Liver (tissue), 9 donors: Measurements from ENCODE around the gene MRGPRF. TPM values are rescaled to one million over a fixed set of nuclear protein-coding genes. Genes with fewer than 3 reads are reported as not detected.

Source experiments
- DNase-seq: peaks from one replicate; pipeline ENCODE4 v3.0.0-alpha.2; 2017; ENCODE audit warnings: low spot score
- H3K27ac ChIP-seq, 2 donors: one replicate each; pipeline ENCODE4 v1.7.0; 2013; ENCODE audit warnings: inconsistent platforms in 2 of 2, low read length in 2 of 2, control low read depth in 1 of 2, low read depth in 1 of 2, mild to moderate bottlenecking in 1 of 2
- H3K27me3 ChIP-seq, 4 donors: one replicate each; pipeline versions ENCODE4 v1.6.1 to v1.7.0; 2013; ENCODE audit warnings: low read length in 3 of 4, inconsistent platforms in 1 of 4, mild to moderate bottlenecking in 1 of 4, moderate library complexity in 1 of 4; ENCODE audit not compliant: control insufficient read depth in 4 of 4, insufficient read depth in 4 of 4
- H3K36me3 ChIP-seq, 4 donors: one replicate each; pipeline versions ENCODE4 v1.6.1 to v1.7.0; 2013; ENCODE audit warnings: low read length in 3 of 4, mild to moderate bottlenecking in 3 of 4, low read depth in 1 of 4, moderate library complexity in 1 of 4; ENCODE audit not compliant: control insufficient read depth in 4 of 4, insufficient read depth in 3 of 4
- H3K4me1 ChIP-seq, 4 donors: one replicate each; pipeline versions ENCODE4 v1.6.1 to v1.7.0; 2013; ENCODE audit warnings: low read length in 3 of 4, mild to moderate bottlenecking in 3 of 4, moderate library complexity in 1 of 4; ENCODE audit not compliant: control insufficient read depth in 4 of 4, insufficient read depth in 4 of 4
- H3K4me3 ChIP-seq, 3 donors: one replicate each; pipeline versions ENCODE4 v1.6.1 to v1.7.0; 2013; ENCODE audit warnings: low read length in 3 of 3, control low read depth in 1 of 3, low read depth in 1 of 3, mild to moderate bottlenecking in 1 of 3
- H3K9ac ChIP-seq, 2 donors: one replicate each; pipeline ENCODE4 v1.7.0; 2013; ENCODE audit warnings: low read length in 2 of 2, mild to moderate bottlenecking in 2 of 2, moderate library complexity in 2 of 2, control low read depth in 1 of 2, low read depth in 1 of 2
- H3K9me3 ChIP-seq, 4 donors: one replicate each; pipeline versions ENCODE4 v1.6.1 to v1.7.0; 2013; ENCODE audit warnings: low read length in 3 of 4; ENCODE audit not compliant: control insufficient read depth in 4 of 4
- EGR1 ChIP-seq, 2 donors: IDR thresholded peaks; 2 replicates each; pipeline ENCODE4 v1.6.1; 2016 to 2018; ENCODE audit warnings: antibody characterized with exemption in 2 of 2, low read depth in 2 of 2
- FOXA1 ChIP-seq: IDR thresholded peaks from 2 replicates; pipeline ENCODE4 v1.6.1; 2016; ENCODE audit warnings: antibody characterized with exemption
- FOXA2 ChIP-seq: IDR thresholded peaks from 2 replicates; pipeline ENCODE4 v1.6.1; 2016; ENCODE audit warnings: antibody characterized with exemption
- GABPA ChIP-seq, 2 donors: IDR thresholded peaks in 1 of 2; conservative IDR thresholded peaks in 1 of 2; 2 replicates each; pipeline ENCODE4 v1.6.1; 2016; ENCODE audit warnings: antibody characterized with exemption in 2 of 2, mild to moderate bottlenecking in 1 of 2, moderate library complexity in 1 of 2
- HNF4A ChIP-seq, 2 donors: conservative IDR thresholded peaks; 2 replicates each; pipeline ENCODE4 v1.6.1; 2016; ENCODE audit warnings: antibody characterized with exemption in 2 of 2, mild to moderate bottlenecking in 2 of 2
- HNF4G ChIP-seq: IDR thresholded peaks from 2 replicates; pipeline ENCODE4 v1.6.1; 2016; ENCODE audit warnings: antibody characterized with exemption
- JUND ChIP-seq, 2 donors: IDR thresholded peaks; 2 replicates each; pipeline ENCODE4 v1.6.1; 2016; ENCODE audit warnings: antibody characterized with exemption in 2 of 2
- NR2F2 ChIP-seq: IDR thresholded peaks from 2 replicates; pipeline ENCODE4 v1.6.1; 2016; ENCODE audit warnings: antibody characterized with exemption
- RAD21 ChIP-seq, 2 donors: IDR thresholded peaks; 2 replicates each; pipeline ENCODE4 v1.6.1; 2016; ENCODE audit warnings: antibody characterized with exemption in 2 of 2, mild to moderate bottlenecking in 2 of 2
- RXRA ChIP-seq, 2 donors: IDR thresholded peaks; 2 replicates each; pipeline ENCODE4 v1.6.1; 2017 to 2018; ENCODE audit warnings: antibody characterized with exemption in 2 of 2, mild to moderate bottlenecking in 1 of 2
- SP1 ChIP-seq: IDR thresholded peaks from 2 replicates; pipeline ENCODE4 v1.6.1; 2018; ENCODE audit warnings: antibody characterized with exemption, mild to moderate bottlenecking
- TAF1 ChIP-seq: conservative IDR thresholded peaks from 2 replicates; pipeline ENCODE4 v1.6.1; 2016; ENCODE audit warnings: antibody characterized with exemption, mild to moderate bottlenecking
- YY1 ChIP-seq: IDR thresholded peaks from 2 replicates; pipeline ENCODE4 v1.6.1; 2016; ENCODE audit warnings: antibody characterized with exemption, mild to moderate bottlenecking
- WGBS: extraction: QIAGEN DNeasy Blood & Tissue Kit; methylation state at CpG from one replicate; pipeline ENCODE4 v1.1.7; 2013; 5-methylcytosine and 5-hydroxymethylcytosine counted together
- polyA plus RNA-seq, 2 donors: library from polyadenylated mRNA; stranded (reverse) in 1 of 2; unstranded in 1 of 2; fragments of 200-250 nt in 1 of 2; fragments of >200 nt in 1 of 2; fragmentation: Nextera tagmentation in 1 of 2; extraction: Ambion mirVana in 1 of 2; gene quantifications; one replicate each; pipeline versions ENCODE4 v1.2.1 to v1.2.3, GENCODE V29; 2013 to 2015
- total RNA-seq, 2 donors: library from RNA; depleted of rRNA; stranded (reverse); fragments of >200 nt; gene quantifications; one replicate each; pipeline ENCODE4 v1.2.3, GENCODE V29; 2014
- TF ChIP-seq, protein P1 (sequence below): IDR thresholded peaks from 2 replicates; pipeline ENCODE4 v1.6.1; 2016; ENCODE audit warnings: antibody characterized with exemption, mild to moderate bottlenecking
- TF ChIP-seq, protein P2 (sequence below): fragments of 150-350 bp; IDR thresholded peaks from 2 replicates; pipeline ENCODE4 v1.5.1; 2017; ENCODE audit warnings: improper control_type of control experiment, low read depth, low read length; ENCODE audit not compliant: missing input control
- TF ChIP-seq, protein P3 (sequence below): IDR thresholded peaks from 2 replicates; pipeline ENCODE4 v1.6.1; 2016; ENCODE audit warnings: antibody characterized with exemption
- TF ChIP-seq, protein P4 (sequence below): IDR thresholded peaks from 2 replicates; pipeline ENCODE4 v1.6.1; 2016; ENCODE audit warnings: antibody characterized with exemption
- donor health status: healthy.
- donor health status: healthy.
- donor health status: healthy.
- donor health status: healthy.
- donor health status: healthy.

The MRGPRF gene
- total and polyA plus RNA-seq, 4 donors: 1.1 to 4.8 (median 2.5) TPM

DNA sequence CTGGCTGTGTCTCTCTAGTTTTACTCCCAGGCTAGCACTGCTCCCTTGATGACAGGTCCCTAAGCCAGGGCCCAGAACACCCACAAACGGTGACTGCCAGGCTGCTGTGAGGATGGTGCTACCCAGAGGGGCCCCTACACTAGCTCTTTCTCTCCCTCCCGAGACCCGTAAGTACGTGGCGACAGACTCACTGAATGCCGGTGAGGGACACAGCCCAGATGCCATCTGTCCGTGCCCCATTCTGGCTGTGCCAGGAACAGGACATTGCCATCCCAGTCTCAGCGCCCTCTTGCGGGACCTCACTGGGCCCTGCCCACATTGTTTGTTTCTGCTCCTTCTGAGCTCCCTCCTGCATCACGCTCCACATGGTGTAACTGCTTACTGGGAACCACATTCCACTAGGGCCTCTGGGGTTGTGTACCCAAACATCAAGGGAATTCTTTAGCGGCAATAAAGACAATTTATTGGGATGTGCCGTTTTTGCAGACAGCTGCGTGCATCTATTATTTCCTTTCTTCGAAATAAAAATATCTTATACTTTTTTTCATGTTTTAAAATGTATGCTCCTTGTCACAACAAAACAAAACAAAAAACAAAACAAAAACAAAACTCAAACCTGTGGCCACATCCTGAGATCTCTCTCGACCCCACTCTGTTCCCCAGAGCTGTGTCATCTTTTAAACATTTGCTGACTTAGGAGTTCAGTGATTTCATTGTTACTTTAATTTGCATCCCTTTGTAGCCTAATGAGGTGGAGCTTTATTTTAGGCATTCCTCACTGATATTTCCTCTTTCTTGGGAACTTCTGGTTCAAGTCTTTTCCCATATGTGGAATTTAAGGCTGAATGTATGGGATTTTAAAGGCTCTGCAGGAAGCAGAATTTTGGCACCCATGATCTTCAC is 31.3 kb upstream of the MRGPRF start:
- H3K27me3 ChIP-seq: no peaks in the 10 kb centered on the region
- H3K27ac ChIP-seq: no peak overlapping the region
- TF ChIP-seq RAD21 (IDR thresholded peaks at IDR 0.05) (peak; percentile 78 to 84), TAF1 (no peak), FOXA1 (no peak), YY1 (peak; percentile 13), RXRA (IDR thresholded peaks at IDR 0.05) (peak in 1 of 2 donors; percentile 11), EGR1 (IDR thresholded peaks at IDR 0.05; ENCODE audit: low read depth in 2 of 2) (no peak), HNF4A (conservative IDR thresholded peaks at IDR 0.05) (peak in 1 of 2 donors; percentile 4)
- TF ChIP-seq, protein P1, sequence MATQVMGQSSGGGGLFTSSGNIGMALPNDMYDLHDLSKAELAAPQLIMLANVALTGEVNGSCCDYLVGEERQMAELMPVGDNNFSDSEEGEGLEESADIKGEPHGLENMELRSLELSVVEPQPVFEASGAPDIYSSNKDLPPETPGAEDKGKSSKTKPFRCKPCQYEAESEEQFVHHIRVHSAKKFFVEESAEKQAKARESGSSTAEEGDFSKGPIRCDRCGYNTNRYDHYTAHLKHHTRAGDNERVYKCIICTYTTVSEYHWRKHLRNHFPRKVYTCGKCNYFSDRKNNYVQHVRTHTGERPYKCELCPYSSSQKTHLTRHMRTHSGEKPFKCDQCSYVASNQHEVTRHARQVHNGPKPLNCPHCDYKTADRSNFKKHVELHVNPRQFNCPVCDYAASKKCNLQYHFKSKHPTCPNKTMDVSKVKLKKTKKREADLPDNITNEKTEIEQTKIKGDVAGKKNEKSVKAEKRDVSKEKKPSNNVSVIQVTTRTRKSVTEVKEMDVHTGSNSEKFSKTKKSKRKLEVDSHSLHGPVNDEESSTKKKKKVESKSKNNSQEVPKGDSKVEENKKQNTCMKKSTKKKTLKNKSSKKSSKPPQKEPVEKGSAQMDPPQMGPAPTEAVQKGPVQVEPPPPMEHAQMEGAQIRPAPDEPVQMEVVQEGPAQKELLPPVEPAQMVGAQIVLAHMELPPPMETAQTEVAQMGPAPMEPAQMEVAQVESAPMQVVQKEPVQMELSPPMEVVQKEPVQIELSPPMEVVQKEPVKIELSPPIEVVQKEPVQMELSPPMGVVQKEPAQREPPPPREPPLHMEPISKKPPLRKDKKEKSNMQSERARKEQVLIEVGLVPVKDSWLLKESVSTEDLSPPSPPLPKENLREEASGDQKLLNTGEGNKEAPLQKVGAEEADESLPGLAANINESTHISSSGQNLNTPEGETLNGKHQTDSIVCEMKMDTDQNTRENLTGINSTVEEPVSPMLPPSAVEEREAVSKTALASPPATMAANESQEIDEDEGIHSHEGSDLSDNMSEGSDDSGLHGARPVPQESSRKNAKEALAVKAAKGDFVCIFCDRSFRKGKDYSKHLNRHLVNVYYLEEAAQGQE: no peak
- TF ChIP-seq, protein P2, sequence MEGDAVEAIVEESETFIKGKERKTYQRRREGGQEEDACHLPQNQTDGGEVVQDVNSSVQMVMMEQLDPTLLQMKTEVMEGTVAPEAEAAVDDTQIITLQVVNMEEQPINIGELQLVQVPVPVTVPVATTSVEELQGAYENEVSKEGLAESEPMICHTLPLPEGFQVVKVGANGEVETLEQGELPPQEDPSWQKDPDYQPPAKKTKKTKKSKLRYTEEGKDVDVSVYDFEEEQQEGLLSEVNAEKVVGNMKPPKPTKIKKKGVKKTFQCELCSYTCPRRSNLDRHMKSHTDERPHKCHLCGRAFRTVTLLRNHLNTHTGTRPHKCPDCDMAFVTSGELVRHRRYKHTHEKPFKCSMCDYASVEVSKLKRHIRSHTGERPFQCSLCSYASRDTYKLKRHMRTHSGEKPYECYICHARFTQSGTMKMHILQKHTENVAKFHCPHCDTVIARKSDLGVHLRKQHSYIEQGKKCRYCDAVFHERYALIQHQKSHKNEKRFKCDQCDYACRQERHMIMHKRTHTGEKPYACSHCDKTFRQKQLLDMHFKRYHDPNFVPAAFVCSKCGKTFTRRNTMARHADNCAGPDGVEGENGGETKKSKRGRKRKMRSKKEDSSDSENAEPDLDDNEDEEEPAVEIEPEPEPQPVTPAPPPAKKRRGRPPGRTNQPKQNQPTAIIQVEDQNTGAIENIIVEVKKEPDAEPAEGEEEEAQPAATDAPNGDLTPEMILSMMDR: peak; percentile 51
- H3K9me3 ChIP-seq: no peaks in the 10 kb centered on the region
- peaks cover under 1 to 9% (median 5%) of the 10 kb centered on the region in 4 donors for H3K4me1 ChIP-seq
- no peaks in the 10 kb centered on the region for H3K36me3 ChIP-seq
- H3K9ac ChIP-seq: no peak overlapping the region
- 40% methylated on average over 15 of the region's 15 CpGs for WGBS
- DNase-seq: no peak
- H3K4me3 ChIP-seq: no peak overlapping the region

DNA sequence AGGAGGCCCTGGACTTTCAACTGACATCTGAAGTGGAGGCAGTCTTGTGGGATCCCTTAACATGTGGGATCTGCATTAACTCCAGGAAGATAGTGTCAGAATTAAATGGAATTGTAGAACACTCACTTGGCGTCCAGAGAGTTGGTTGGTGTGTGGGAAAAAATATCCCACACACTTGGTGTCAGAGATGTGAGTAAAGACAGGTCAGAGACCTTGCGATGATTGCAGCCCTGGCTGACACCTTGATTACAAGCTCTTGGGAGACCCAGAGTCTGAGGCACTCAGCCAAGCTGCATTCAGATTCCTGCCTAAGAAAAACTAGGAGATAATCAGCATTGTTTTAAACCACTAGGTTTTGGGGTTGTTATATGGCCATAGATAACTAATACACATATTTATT is 28.5 kb upstream of the MRGPRF start:
- 85% methylated on average over 2 of the region's 2 CpGs for WGBS
- no peak for DNase-seq
- Histone ChIP-seq H3K36me3 (no peaks in the 10 kb centered on the region), H3K27me3 (no peaks in the 10 kb centered on the region), H3K4me1 (peaks cover 0 to 3% (median 0%) of the 10 kb centered on the region in 4 donors), H3K4me3 (no peak overlapping the region), H3K9me3 (no peaks in the 10 kb centered on the region), H3K27ac (no peak overlapping the region), H3K9ac (no peak overlapping the region)
- TF ChIP-seq SP1: no peak
- TF ChIP-seq NR2F2: no peak
- no peak for TF ChIP-seq GABPA (IDR thresholded peaks at IDR 0.05 in 1 of 2, conservative IDR thresholded peaks at IDR 0.05 in 1 of 2)
- TF ChIP-seq RAD21 (IDR thresholded peaks at IDR 0.05): no peak
- TF ChIP-seq JUND (IDR thresholded peaks at IDR 0.05): no peak
- TF ChIP-seq, protein P1: no peak
- TF ChIP-seq, protein P2: no peak
- TF ChIP-seq, protein P3, sequence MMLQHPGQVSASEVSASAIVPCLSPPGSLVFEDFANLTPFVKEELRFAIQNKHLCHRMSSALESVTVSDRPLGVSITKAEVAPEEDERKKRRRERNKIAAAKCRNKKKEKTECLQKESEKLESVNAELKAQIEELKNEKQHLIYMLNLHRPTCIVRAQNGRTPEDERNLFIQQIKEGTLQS: no peak
- no peak for TF ChIP-seq TAF1
- no peak for TF ChIP-seq EGR1 (IDR thresholded peaks at IDR 0.05; ENCODE audit: low read depth in 2 of 2)
- no peak for TF ChIP-seq HNF4A (conservative IDR thresholded peaks at IDR 0.05)
- TF ChIP-seq, protein P4, sequence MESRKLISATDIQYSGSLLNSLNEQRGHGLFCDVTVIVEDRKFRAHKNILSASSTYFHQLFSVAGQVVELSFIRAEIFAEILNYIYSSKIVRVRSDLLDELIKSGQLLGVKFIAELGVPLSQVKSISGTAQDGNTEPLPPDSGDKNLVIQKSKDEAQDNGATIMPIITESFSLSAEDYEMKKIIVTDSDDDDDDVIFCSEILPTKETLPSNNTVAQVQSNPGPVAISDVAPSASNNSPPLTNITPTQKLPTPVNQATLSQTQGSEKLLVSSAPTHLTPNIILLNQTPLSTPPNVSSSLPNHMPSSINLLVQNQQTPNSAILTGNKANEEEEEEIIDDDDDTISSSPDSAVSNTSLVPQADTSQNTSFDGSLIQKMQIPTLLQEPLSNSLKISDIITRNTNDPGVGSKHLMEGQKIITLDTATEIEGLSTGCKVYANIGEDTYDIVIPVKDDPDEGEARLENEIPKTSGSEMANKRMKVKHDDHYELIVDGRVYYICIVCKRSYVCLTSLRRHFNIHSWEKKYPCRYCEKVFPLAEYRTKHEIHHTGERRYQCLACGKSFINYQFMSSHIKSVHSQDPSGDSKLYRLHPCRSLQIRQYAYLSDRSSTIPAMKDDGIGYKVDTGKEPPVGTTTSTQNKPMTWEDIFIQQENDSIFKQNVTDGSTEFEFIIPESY: no peak
- no peak for TF ChIP-seq FOXA1
- TF ChIP-seq RXRA (IDR thresholded peaks at IDR 0.05): no peak
- TF ChIP-seq HNF4G: no peak
- no peak for TF ChIP-seq FOXA2
